HG02571 (cell line): ENCODE results near the gene COBLL1.

Source experiments
- ATAC-seq: cut with Tn5 transposase; IDR thresholded peaks from one replicate; pipeline ENCODE4 v1.9.1; 2021; ENCODE audit warnings: mild to moderate bottlenecking, moderate library complexity; ENCODE audit not compliant: unreplicated experiment

Gene COBLL1

GRCh38 chr2:164644036-164644700 lies 197.5 kb downstream of the COBLL1 start:
- ATAC-seq = no peak

- no peak for ATAC-seq
These were observed 198.6 kb downstream of the COBLL1 start for GRCh38 chr2:164642946-164643555.

GRCh38 chr2:164642268-164642667 lies 199.4 kb downstream of the COBLL1 start:
- ATAC-seq = no peak
